Activated naive CD4-positive, alpha-beta T cell treated with Interleukin-2 at 50 U/mL for 16 hours (primary cell): Measurements from ENCODE around the gene USP8.

ENCODE experiments used
- DNase-seq: peaks from one replicate; pipeline ENCODE4 v3.0.0-alpha.2; 2020

Gene USP8

GRCh38 chr15:50546566-50546965 is 122.4 kb downstream of the USP8 start, which contains the start of gene USP50:
TSS of gene USP50 (minus strand) at chr15:50546666. CDS start at chr15:50546525, 141 bp downstream.
- DNase-seq: no peak

GRCh38 chr15:50549326-50549725 is 125.1 kb downstream of the USP8 start:
- no peak for DNase-seq

- DNase-seq: no peak
Observed at GRCh38 chr15:50552238-50552637, 128.0 kb downstream of the USP8 start.

- DNase-seq: no peak
Observed at GRCh38 chr15:50556642-50557371, 132.6 kb downstream of the USP8 start.

- no peak for DNase-seq
Observed at GRCh38 chr15:50558012-50558411, 133.8 kb downstream of the USP8 start.

- no peak for DNase-seq
Observed at GRCh38 chr15:50562735-50563640, 138.8 kb downstream of the USP8 start.

- no peak for DNase-seq
Observed at GRCh38 chr15:50563756-50564155, 139.6 kb downstream of the USP8 start.
